ENCODE measurements around the gene TRPM2.

Gene TRPM2

DNA sequence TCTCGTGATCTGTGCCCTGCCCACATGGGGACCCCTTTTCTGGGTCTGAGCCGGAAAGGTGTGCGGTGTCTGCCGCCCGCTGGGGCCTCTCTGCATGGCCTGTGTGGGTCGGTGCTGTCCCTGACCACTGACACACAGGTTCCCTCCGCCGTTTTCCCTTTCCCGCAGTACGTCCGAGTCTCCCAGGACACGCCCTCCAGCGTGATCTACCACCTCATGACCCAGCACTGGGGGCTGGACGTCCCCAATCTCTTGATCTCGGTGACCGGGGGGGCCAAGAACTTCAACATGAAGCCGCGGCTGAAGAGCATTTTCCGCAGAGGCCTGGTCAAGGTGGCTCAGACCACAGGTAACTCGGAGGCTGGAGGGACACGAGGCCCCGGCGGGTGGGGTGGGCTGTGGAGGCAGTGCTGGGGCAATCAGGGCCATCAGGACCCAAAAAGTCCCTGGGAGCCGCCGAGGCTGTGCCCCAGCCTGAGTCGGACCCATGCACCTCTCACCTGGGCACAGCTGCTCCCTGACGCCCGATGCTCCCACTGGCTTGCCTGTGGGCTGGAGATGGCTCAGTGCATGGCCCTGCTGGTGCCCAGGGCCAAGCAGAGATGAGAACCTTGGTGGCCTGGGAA is 13.3 kb downstream of the TRPM2 start:
- H3K27me3 Mint-ChIP-seq: no peaks in the 10 kb centered on the region
- H3K36me3 Mint-ChIP-seq (ENCODE audit: low read depth): peaks cover 28% of the 10 kb centered on the region
- no peaks in the 10 kb centered on the region for H3K9me3 Mint-ChIP-seq

DNA sequence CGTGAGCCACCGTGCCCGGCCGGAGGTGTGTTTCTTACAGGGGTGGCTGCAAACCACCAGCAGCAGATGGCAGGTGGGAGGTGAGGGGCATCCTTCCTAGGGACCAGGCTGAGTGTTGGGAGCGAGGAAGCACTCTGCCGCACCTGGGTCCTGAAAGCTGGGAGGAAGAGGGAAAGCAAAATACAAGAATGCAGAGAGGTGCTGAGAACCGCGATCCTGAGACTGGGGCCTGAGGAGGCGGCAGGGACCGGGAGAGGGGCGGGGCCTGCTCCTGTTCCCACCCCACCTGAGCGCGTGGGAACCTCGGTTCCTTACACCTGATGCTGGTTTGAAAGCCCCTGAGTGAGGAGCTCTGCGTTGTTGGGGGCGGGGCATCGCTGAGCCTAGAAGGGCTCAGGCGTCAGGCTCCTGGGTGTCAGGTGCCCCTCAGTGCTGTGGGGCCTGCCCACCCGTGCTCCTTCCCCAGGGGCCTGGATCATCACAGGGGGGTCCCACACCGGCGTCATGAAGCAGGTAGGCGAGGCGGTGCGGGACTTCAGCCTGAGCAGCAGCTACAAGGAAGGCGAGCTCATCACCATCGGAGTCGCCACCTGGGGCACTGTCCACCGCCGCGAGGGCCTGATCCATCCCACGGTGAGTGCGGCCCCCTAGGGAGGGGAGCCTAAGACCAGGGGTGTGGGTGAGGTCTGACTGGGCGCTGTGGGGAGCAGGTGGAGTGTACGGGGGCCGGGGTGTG is 15.5 kb downstream of the TRPM2 start:
- peaks cover 5% of the 10 kb centered on the region for H3K4me1 Mint-ChIP-seq (ENCODE audit: low read depth)
- no peaks in the 10 kb centered on the region for H3K27me3 Mint-ChIP-seq
- H3K27ac Mint-ChIP-seq: no peak overlapping the region
- H3K9me3 Mint-ChIP-seq: no peaks in the 10 kb centered on the region
- H3K4me3 Mint-ChIP-seq: no peak overlapping the region
- peaks cover 35% of the 10 kb centered on the region for H3K36me3 Mint-ChIP-seq (ENCODE audit: low read depth)
- peak; percentile 12 for DNase-seq

More for the DNA sequence above, 13.3 kb downstream of the TRPM2 start:
- DNase-seq: peak; percentile 22
- no peak overlapping the region for H3K4me3 Mint-ChIP-seq
- peaks cover 11% of the 10 kb centered on the region for H3K4me1 Mint-ChIP-seq (ENCODE audit: low read depth)
- H3K27ac Mint-ChIP-seq: no peak overlapping the region

DNA sequence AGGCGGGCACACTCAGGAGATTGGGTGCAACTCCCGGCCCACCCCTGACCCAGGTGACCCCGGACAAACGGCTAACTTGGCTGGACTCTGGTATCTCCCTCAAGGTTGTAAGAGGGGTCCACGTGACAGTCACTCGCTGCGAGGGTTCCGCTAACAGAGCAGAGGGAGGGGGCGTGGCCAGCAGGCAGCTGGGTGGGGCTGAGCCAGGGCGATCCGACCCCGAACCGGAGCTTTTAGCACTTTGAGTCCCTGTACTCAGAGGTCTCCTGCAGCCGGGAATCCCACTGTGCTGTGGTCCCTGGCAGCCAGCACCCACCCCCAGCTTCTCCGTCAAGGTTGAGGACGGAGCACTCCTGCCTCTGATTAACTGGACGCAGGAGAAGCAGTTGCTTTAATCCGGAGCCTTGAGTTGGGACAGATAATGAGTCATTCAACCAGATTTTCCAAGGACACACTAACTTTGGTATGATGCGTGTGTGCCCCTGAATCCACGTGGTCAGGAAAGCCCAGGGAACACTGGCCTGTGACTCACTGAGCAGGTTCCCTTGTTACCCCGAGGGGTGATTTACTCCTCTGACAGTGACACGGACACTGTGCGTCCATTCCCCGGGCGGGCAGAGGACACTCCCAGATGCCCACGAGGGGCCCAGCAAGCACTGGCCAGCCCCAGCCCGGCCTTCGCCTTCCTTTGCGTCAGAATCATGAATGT is 16.8 kb downstream of the TRPM2 start:
- Mint-ChIP-seq H3K4me1 (ENCODE audit: low read depth) (peaks cover 11% of the 10 kb centered on the region), H3K27me3 (no peaks in the 10 kb centered on the region), H3K4me3 (no peak overlapping the region), H3K27ac (no peak overlapping the region), H3K9me3 (no peaks in the 10 kb centered on the region), H3K36me3 (ENCODE audit: low read depth) (peaks cover 45% of the 10 kb centered on the region)
- peak; percentile 19 for DNase-seq

DNA sequence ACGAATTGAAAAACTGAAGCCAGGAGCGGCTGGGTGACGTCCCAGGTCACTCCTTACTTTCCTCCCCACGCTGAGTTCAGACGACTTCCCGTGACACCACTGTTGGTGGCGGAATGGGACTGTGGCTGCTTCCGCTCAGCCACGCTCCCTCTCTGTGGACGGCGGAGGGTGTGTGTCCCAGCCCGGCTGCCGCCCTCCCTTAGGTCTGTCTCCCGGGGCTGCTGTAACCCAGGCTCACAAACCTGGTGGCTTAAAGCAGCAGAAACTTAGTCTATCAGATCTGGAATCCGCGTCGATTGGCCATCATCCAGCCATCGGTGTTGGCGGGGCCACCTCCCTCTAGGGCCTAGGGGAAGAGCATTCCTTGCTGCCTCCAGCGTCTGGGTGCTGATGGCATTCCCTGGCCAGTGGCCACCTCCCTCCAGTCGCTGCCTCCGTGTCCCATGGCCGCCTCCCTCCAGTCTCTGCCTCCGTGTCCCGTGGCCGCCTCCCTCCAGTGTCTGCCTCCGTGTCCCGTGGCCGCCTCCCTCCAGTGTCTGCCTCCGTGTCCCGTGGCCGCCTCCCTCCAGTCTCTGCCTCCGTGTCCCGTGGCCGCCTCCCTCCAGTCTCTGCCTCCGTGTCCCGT is 17.5 kb downstream of the TRPM2 start:
- Mint-ChIP-seq H3K27ac (no peak overlapping the region), H3K4me3 (no peak overlapping the region), H3K27me3 (no peaks in the 10 kb centered on the region), H3K36me3 (ENCODE audit: low read depth) (peaks cover 51% of the 10 kb centered on the region), H3K4me1 (ENCODE audit: low read depth) (peaks cover 18% of the 10 kb centered on the region), H3K9me3 (no peaks in the 10 kb centered on the region)
- DNase-seq: peak; percentile 22

DNA sequence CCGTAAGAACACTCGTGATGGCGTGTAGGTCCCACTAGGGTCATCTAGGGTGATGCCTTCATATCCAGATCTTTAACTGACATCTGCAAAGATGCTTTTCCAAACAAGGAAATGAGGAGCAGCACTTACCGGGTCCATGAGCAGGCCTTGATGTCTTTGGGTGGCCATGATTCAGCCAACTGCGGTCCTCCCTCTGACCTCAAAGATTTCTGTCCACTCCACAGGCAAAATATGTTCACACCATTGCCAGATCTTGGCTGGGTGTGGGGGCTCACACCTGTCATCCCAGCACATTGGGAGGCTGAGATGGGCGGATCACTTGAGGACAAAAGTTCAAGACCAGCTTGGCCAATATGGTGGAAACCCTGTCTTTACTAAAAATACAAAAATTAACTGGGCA is 18.2 kb downstream of the TRPM2 start:
- Mint-ChIP-seq H3K4me1 (ENCODE audit: low read depth) (peaks cover 20% of the 10 kb centered on the region), H3K27me3 (no peaks in the 10 kb centered on the region), H3K4me3 (no peak overlapping the region), H3K27ac (no peak overlapping the region), H3K9me3 (no peaks in the 10 kb centered on the region), H3K36me3 (ENCODE audit: low read depth) (peaks cover 55% of the 10 kb centered on the region)
- DNase-seq: peak; percentile 1

DNA sequence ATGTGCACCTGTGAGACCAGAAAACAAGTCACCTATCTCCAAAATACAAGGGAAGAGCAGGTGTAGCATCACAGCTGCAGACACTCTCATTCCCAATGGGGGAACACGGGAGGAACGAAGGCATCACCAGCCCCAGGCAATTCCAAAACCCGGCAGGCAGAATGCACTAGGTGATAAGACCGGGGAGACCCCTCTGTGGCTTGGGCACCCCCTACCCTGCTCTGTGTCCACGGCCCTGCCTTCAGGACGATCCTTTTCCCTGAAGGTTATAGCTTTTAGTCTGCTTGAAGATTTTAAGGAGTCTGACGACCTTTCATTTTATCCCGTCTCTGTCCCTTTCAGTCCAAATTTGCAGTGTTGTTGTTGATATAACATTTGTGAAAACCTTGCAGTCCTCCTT is 19.2 kb downstream of the TRPM2 start:
- no peak overlapping the region for H3K27ac Mint-ChIP-seq
- H3K4me1 Mint-ChIP-seq (ENCODE audit: low read depth): peaks cover 20% of the 10 kb centered on the region
- H3K36me3 Mint-ChIP-seq (ENCODE audit: low read depth): peaks cover 54% of the 10 kb centered on the region
- no peaks in the 10 kb centered on the region for H3K27me3 Mint-ChIP-seq
- DNase-seq: peak; percentile 13
- H3K9me3 Mint-ChIP-seq: no peaks in the 10 kb centered on the region
- no peak overlapping the region for H3K4me3 Mint-ChIP-seq

DNA sequence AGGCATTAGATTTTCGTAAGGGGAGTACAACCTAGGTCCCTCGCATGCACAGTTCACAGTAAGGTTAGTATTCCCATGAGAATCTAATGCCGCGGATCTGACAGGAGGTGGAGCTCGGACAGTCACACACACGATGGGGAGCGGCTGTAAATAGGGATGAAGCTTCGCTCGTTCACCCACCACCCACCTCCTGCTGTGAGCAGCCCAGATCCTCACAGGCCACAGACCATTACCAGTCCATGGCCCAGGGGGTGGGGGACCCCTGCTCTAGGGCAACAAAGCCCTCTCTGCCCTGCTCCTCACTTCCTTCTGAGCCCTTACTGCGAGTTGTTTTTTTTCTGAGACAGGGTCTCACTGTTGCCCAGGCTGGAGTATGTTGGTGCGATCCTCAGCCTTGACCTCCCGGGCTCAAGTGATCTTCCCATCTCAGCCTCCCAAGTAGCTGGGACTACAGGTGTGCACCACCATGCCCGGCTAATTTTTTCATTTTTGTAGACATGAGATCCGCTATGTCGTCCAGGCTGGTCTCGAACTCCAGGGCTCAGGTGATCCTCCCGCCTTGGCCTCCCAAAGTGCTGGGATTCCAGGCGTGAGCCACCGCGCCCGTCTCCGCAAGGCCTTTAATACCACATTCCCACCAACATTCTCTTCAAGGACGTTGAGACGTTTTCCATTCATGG is 21.3 kb downstream of the TRPM2 start:
- DNase-seq: peak; percentile 18
- H3K4me1 Mint-ChIP-seq (ENCODE audit: low read depth): peaks cover 20% of the 10 kb centered on the region
- no peak overlapping the region for H3K4me3 Mint-ChIP-seq
- no peaks in the 10 kb centered on the region for H3K9me3 Mint-ChIP-seq
- peaks cover 65% of the 10 kb centered on the region for H3K36me3 Mint-ChIP-seq (ENCODE audit: low read depth)
- no peaks in the 10 kb centered on the region for H3K27me3 Mint-ChIP-seq
- H3K27ac Mint-ChIP-seq: no peak overlapping the region

DNA sequence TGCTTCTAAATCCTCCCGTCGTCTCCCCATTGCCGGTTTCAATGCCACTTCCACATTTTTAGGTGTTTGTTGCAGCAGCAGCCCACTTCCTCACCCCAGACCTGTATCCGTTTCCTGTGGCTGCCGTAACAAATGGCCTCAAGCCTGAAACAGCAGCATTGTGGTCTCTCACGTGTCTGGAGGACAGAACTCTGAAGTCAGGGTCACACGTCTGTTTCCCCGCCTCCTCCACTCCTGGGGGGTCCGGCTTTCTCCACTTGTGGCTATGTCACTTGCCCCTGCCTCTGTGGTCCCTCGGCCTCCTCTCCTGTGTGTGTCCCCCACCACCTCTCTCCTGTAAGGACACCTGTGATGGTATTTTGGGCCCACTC is 21.8 kb downstream of the TRPM2 start:
- no peak overlapping the region for H3K4me3 Mint-ChIP-seq
- H3K27me3 Mint-ChIP-seq: no peaks in the 10 kb centered on the region
- H3K27ac Mint-ChIP-seq: no peak overlapping the region
- H3K9me3 Mint-ChIP-seq: no peaks in the 10 kb centered on the region
- H3K36me3 Mint-ChIP-seq (ENCODE audit: low read depth): peaks cover 69% of the 10 kb centered on the region
- H3K4me1 Mint-ChIP-seq (ENCODE audit: low read depth): peaks cover 20% of the 10 kb centered on the region
- DNase-seq: peak; percentile 42

DNA sequence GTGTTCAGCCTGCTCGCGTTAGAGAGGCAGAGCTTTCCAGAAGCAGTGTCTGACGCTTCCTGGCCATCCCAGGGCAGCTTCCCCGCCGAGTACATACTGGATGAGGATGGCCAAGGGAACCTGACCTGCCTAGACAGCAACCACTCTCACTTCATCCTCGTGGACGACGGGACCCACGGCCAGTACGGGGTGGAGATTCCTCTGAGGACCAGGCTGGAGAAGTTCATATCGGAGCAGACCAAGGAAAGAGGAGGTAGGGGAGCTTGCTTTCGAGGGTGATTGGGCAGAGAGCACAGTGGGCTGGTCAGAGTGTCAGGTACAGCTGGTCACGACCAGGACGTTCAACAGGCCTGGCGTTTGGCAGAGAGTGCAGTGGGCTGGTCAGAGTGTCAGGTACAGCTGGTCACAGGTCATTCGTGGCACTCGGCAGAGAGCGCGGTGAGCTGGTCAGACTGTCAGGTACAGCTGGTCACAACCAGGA is 22.4 kb downstream of the TRPM2 start:
- peaks cover 71% of the 10 kb centered on the region for H3K36me3 Mint-ChIP-seq (ENCODE audit: low read depth)
- H3K4me1 Mint-ChIP-seq (ENCODE audit: low read depth): peaks cover 20% of the 10 kb centered on the region
- no peak overlapping the region for H3K27ac Mint-ChIP-seq
- no peaks in the 10 kb centered on the region for H3K9me3 Mint-ChIP-seq
- H3K27me3 Mint-ChIP-seq: no peaks in the 10 kb centered on the region
- H3K4me3 Mint-ChIP-seq: no peak overlapping the region
- peak; percentile 26 for DNase-seq

DNA sequence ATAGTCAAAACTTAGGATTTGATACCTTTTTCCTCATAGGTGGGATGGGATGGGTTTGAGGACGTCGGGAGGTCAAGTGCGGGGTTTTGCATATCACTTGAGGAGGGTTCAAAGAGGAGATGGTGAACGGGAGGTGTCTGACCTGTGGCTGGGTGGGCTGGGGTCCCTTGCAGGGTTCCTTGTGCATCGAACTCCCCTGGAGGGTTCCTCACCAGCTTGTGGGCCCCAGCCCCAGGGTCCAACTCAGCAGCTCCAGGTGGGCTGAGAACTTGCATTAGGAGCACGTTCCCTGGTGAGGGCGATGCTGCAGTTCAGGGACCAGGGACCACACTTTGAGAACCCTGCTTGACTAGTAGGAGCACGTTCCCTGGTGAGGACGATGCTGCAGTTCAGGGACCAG is 23.2 kb downstream of the TRPM2 start:
- DNase-seq: peak; percentile 23
- Mint-ChIP-seq H3K27ac (no peak overlapping the region), H3K27me3 (no peaks in the 10 kb centered on the region), H3K9me3 (no peaks in the 10 kb centered on the region), H3K4me1 (ENCODE audit: low read depth) (peaks cover 20% of the 10 kb centered on the region), H3K4me3 (no peak overlapping the region), H3K36me3 (ENCODE audit: low read depth) (peaks cover 69% of the 10 kb centered on the region)

DNA sequence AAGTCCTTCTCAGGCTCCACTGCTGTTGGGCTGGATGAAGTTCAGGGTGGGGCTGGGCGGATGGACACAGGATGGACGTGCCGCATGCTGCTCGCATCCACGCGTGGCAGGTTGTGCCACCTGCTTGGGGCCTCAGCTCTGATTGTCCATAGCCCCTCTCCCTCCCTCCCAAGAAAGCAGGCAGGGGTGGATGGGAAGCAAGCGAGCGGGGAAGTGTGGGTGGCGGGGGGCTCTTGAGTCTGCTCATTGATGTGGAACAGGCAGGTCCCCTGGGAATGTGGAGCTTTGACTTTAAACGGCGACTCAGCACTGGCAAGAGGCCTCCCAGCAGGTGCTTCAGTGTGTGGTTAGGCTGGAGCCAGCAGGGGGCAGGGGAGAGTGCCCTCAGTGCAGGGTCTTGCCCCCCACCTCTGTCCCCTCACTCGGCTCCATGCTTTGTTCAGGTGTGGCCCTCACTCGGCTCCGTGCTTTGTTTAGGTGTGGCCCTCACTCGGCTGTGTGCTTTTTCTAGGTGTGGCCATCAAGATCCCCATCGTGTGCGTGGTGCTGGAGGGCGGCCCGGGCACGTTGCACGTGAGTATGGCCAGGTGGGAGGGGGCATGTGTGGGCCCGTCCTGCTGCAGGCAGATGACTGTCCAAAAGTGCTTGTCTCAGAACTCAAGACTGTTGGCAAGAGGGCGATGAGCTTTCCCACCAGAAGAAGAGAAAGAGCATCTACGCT is 23.9 kb downstream of the TRPM2 start:
- Mint-ChIP-seq H3K9me3 (peaks cover 5% of the 10 kb centered on the region), H3K27ac (no peak overlapping the region), H3K36me3 (ENCODE audit: low read depth) (peaks cover 70% of the 10 kb centered on the region), H3K27me3 (no peaks in the 10 kb centered on the region), H3K4me3 (no peak overlapping the region), H3K4me1 (ENCODE audit: low read depth) (peaks cover 20% of the 10 kb centered on the region)
- DNase-seq: peak; percentile 22

DNA sequence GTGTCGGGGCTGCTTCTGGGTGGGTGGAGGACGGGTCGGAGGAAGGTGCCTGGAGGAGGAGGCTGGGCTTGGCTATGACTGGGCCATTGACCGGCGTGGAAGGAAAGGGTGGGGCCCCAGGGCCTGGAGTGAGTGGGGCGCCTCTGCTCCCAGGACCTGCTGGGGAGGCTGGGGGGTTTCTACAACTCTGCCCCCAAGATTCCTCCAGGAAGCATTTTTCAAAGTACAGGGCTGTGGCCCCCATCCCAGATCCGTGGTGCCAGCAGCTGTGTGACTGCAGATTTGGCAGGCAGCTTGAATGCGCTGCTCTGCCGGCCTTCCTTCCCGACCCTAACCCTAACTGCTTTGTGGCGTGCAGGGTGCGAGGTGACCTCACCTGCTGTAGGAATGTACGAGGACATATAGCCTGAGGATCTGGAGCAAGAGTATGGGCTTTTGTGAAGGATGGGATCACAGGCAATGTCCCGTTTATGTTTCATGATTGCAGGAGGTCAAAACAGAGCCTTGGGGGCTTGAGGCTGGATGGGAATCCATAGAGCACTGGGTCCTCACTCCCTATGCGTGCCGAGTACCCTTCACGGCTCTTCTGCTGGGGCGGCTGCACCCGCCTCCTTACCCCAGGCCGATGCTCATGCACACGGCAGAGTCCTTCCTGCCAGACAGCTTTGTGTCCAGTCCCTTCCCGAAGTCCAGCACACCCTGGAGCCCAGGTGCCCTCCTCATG is 24.7 kb downstream of the TRPM2 start:
- Mint-ChIP-seq H3K27me3 (no peaks in the 10 kb centered on the region), H3K4me3 (no peak overlapping the region), H3K27ac (no peak overlapping the region), H3K4me1 (ENCODE audit: low read depth) (peaks cover 20% of the 10 kb centered on the region), H3K36me3 (ENCODE audit: low read depth) (peaks cover 76% of the 10 kb centered on the region), H3K9me3 (peaks cover 5% of the 10 kb centered on the region)
- DNase-seq: peak; percentile 12
